Prostate gland (tissue), 2 donors: ENCODE data around the gene PIGM.

Experiments
- POLR2AphosphoS5 ChIP-seq: sonication (generic); formaldehyde crosslinking; IDR thresholded peaks from one replicate; pipeline ENCODE4 v1.6.1; 2017; ENCODE audit warnings: antibody characterized with exemption
- TF ChIP-seq, protein P1 (sequence below), 4 experiments: fragments of 200-600 bp in 2 of 4; fragments of 450-650 bp in 2 of 4; sonication (generic) in 2 of 4; IDR thresholded peaks; 1 replicate in 3 of 4; 2 replicates in 1 of 4; pipeline ENCODE4 v1.5.1; 2016 to 2019; ENCODE audit warnings: antibody characterized with exemption in 4 of 4, mild to moderate bottlenecking in 2 of 4, moderate library complexity in 2 of 4

DNA sequence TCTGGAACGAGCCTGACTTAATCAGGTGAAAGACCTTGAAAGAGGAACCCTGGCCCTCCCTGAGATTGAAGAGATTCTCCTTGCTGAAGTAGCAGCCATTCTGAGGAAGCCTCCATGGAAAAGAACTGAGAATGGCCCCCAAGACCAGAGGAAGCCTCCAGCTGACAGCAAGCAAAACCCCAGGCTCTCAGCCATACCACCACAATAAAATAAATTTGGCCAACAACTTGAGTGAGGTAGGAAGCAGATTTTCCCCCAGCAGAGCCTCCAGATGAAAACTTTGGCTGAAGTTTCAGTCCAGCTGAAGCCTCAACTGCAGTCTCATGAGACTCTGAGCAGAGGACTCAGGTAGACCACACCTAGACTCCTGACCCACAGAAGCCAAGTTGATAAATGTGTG is 43.8 kb downstream of the PIGM start:
- TF ChIP-seq POLR2AphosphoS5: no peak
- TF ChIP-seq, protein P1, sequence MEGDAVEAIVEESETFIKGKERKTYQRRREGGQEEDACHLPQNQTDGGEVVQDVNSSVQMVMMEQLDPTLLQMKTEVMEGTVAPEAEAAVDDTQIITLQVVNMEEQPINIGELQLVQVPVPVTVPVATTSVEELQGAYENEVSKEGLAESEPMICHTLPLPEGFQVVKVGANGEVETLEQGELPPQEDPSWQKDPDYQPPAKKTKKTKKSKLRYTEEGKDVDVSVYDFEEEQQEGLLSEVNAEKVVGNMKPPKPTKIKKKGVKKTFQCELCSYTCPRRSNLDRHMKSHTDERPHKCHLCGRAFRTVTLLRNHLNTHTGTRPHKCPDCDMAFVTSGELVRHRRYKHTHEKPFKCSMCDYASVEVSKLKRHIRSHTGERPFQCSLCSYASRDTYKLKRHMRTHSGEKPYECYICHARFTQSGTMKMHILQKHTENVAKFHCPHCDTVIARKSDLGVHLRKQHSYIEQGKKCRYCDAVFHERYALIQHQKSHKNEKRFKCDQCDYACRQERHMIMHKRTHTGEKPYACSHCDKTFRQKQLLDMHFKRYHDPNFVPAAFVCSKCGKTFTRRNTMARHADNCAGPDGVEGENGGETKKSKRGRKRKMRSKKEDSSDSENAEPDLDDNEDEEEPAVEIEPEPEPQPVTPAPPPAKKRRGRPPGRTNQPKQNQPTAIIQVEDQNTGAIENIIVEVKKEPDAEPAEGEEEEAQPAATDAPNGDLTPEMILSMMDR (IDR thresholded peaks at IDR 0.05): no peak
